HFFc6 (cell line): ENCODE data around the gene TACC2. TPM values are rescaled to one million over a fixed set of nuclear protein-coding genes. Genes with fewer than 3 reads are reported as not detected.
"Not testable (repeated sequence)": the region's sequence is repeated elsewhere in the genome, so short reads cannot be mapped to it uniquely, and the experiment has no call there.

ENCODE experiments used
- DNase-seq: peaks from one replicate; pipeline ENCODE4 v3.0.0-alpha.2; 2018
- H3K27ac Mint-ChIP-seq: 2 replicates; pipeline ENCODE4 v1.8.0; 2020; ENCODE audit warnings: mild to moderate bottlenecking, mixed read lengths
- H3K27me3 Mint-ChIP-seq: 2 replicates; pipeline ENCODE4 v1.8.0; 2021; ENCODE audit warnings: mild to moderate bottlenecking, moderate library complexity, mixed read lengths; ENCODE audit not compliant: insufficient read depth
- H3K36me3 Mint-ChIP-seq: 2 replicates; pipeline ENCODE4 v1.8.0; 2021; ENCODE audit warnings: low read depth, mixed read lengths
- H3K4me1 Mint-ChIP-seq: 2 replicates; pipeline ENCODE4 v1.8.0; 2020; ENCODE audit warnings: low read depth, mixed read lengths
- H3K4me3 Mint-ChIP-seq: 2 replicates; pipeline ENCODE4 v1.8.0; 2020; ENCODE audit warnings: mild to moderate bottlenecking, moderate library complexity, mixed read lengths
- H3K9me3 Mint-ChIP-seq: 2 replicates; pipeline ENCODE4 v1.8.0; 2020; ENCODE audit warnings: mild to moderate bottlenecking, mixed read lengths
- CTCF ChIP-seq: fragments of 200-600 bp; sonication (generic); IDR thresholded peaks from 2 replicates; pipeline ENCODE4 v1.5.0; 2021; ENCODE audit warnings: antibody characterized with exemption, mild to moderate bottlenecking
- total RNA-seq, 6 experiments: library from RNA; stranded (reverse); fragmentation: NEBNext Ultra II Directional; extraction: Animal tissue kit (Norgen Biotek cat#: 25700); gene quantifications; 2 replicates in 1 of 6; 3 replicates in 5 of 6; pipeline ENCODE4 v1.2.3, GENCODE V29; 2021

The TACC2 gene
- total RNA-seq, 6 experiments from 2014 or later, result 15.9 to 19.5 (median 17.5) TPM

DNA sequence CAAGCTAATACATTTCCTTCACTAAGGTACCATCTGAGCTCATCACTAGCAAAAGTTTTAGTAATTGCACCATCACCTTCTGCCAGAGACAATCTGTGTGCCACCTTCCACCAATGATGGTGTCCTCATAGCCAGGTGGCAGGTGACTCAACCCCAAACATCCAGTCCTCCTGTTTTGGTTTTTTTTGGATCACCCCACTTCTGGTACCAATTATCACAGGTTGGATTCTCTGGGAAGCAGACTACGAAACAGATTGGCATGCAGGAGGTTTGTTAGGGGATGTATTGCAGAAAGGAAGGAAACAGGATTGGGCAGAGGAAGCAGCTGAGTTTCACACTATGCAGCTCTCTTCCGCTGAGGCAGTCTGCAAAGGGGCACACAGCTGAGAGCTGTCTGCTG is 4.5 kb upstream of the TACC2 start:
- H3K27me3 Mint-ChIP-seq, result no peaks in the 10 kb centered on the region; the same call in none of the 2 replicates
- no peak for TF ChIP-seq CTCF
- no peak overlapping the region for H3K4me3 Mint-ChIP-seq
- H3K36me3 Mint-ChIP-seq, result peaks cover 11% of the 10 kb centered on the region
- no peak for DNase-seq
- 0 out of 2 replicates have a peak, but pooled peaks cover 4% of the 10 kb centered on the region for H3K4me1 Mint-ChIP-seq
- H3K27ac Mint-ChIP-seq, result no peak overlapping the region
- H3K9me3 Mint-ChIP-seq, result peaks cover 28% of the 10 kb centered on the region

DNA sequence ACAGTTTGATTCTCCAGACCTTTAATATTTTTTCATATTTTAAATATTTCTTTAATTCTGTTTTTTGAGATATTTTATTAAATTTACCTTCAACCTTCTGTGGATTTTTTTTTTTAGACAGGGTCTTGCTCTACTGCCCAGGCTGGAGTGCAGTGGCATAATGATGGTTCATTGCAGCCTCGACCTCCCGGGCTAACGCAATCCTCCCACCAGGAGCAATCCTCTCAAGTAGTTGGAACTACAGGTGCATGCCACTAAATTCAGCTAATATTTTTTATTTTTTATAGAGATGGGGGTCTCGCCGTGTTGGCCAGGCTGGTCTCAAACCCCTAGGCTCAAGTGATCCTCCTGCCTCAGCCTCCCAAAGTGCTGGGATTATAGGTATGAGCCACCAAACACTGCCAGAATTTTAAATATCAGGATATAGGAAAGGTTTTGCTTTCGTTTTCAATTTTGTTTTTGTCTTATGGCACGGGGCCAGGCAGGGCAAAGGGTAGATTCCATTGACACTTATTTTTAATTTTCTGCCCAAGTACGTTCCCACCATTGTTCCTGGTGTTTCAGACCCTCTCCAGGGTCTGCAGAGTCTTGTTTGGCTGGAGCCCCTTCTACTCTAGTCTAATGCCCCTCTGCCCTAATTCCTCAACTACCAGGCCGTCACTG is 1.2 kb downstream of the TACC2 start:
- peak overlapping the region; percentile 64; the same call in 1 of the 2 replicates for H3K4me3 Mint-ChIP-seq
- TF ChIP-seq CTCF, result no peak
- H3K9me3 Mint-ChIP-seq, result peaks cover 11% of the 10 kb centered on the region
- H3K36me3 Mint-ChIP-seq, result no peaks in the 10 kb centered on the region
- H3K27me3 Mint-ChIP-seq, result peaks cover 14% of the 10 kb centered on the region
- H3K4me1 Mint-ChIP-seq, result peaks cover 8% of the 10 kb centered on the region; the same call in 1 of the 2 replicates
- no peak for DNase-seq
- no peak overlapping the region for H3K27ac Mint-ChIP-seq

- H3K9me3 Mint-ChIP-seq, H3K36me3 Mint-ChIP-seq, H3K4me3 Mint-ChIP-seq, DNase-seq, H3K27ac Mint-ChIP-seq: not testable (repeated sequence)
- peaks cover 13% of the 10 kb centered on the region; the same call in 1 of the 2 replicates for H3K4me1 Mint-ChIP-seq
- peaks cover 22% of the 10 kb centered on the region for H3K27me3 Mint-ChIP-seq
Observed at GRCh38 chr10:121991727-121992126, 2.8 kb downstream of the TACC2 start.

DNA sequence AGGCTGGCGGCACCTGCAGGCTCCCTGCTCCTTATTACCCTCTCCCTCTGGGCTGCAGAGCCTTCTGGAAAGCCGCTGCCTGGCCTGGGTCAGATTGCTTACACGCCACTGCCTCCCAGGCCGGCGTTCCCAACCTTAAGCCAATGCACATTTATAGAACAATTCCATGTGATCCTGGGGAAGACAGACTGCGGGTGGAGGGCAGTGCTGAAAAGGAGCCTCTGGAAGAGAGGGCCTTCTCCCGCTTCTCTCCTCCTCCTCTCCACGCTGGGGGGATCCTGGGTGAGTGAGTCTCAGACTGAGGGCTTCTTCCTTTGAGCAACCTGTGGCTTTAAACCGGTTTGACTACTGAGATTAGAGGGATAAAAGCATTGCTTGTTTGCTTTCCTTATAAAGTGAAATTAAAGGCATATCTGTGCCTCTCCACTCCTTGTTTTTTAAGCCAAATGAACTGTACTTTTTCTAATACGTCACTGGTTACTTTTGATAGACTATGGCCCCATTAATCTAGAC is 5.5 kb downstream of the TACC2 start:
- no peak overlapping the region for H3K27ac Mint-ChIP-seq
- peaks cover 34% of the 10 kb centered on the region for H3K27me3 Mint-ChIP-seq
- peaks cover 12% of the 10 kb centered on the region; the same call in 1 of the 2 replicates for H3K4me1 Mint-ChIP-seq
- DNase-seq, result no peak
- H3K4me3 Mint-ChIP-seq, result no peak overlapping the region
- peaks cover under 1% of the 10 kb centered on the region; the same call in 1 of the 2 replicates for H3K36me3 Mint-ChIP-seq
- H3K9me3 Mint-ChIP-seq, result no peaks in the 10 kb centered on the region; the same call in 1 of the 2 replicates
- no peak for TF ChIP-seq CTCF

GRCh38 chr10:121998462-121998861 is 9.5 kb downstream of the TACC2 start:
- H3K27ac Mint-ChIP-seq, result no peak overlapping the region
- peaks cover 31% of the 10 kb centered on the region for H3K27me3 Mint-ChIP-seq
- H3K4me3 Mint-ChIP-seq, result no peak overlapping the region
- TF ChIP-seq CTCF, result no peak
- H3K4me1 Mint-ChIP-seq, result peaks cover 11% of the 10 kb centered on the region; the same call in 1 of the 2 replicates
- H3K9me3 Mint-ChIP-seq, result peaks cover 29% of the 10 kb centered on the region
- DNase-seq, result no peak
- peaks cover 10% of the 10 kb centered on the region for H3K36me3 Mint-ChIP-seq

GRCh38 chr10:121999301-121999700 is 10.3 kb downstream of the TACC2 start:
- Mint-ChIP-seq H3K9me3 (peaks cover 29% of the 10 kb centered on the region), H3K36me3 (peaks cover 10% of the 10 kb centered on the region), H3K4me1 (peaks cover 11% of the 10 kb centered on the region; the same call in 1 of the 2 replicates), H3K27ac (no peak overlapping the region), H3K27me3 (peaks cover 25% of the 10 kb centered on the region), H3K4me3 (no peak overlapping the region)
- DNase-seq, result peak; percentile 4
- no peak for TF ChIP-seq CTCF
